ENCODE measurements around the gene CDCA7L.

The CDCA7L gene

DNA sequence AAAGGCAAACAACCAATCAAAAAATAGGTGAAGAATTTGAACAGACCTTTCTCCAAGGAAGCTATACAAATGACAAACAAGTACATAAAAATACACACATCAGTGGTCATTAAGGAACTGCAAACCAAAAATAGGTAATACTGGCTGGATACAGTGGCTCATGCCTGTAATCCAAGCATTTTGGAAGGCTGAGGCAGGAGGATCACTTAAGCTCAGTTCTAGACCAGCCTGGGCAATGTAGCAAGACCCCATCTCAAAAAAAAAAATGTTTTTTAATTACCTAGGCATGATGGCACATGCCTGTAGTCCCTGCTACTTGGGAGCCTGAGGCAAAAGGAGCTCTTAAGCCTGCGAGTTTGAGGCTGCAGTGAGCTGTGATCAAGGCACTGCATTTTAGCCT, 19.3 kb downstream of the CDCA7L start:
- ChIA-PET CTCF (no interaction called here), POLR2A (no interaction called here)
- no peak for DNase-seq (ENCODE audit: extremely low spot score)
- TF ChIP-seq TARDBP (IDR thresholded peaks at IDR 0.05) (no peak), FOXK2 (IDR thresholded peaks at IDR 0.05) (no peak), CTBP1 (IDR thresholded peaks at IDR 0.05; ENCODE audit: borderline replicate concordance) (no peak), BHLHE40 (IDR thresholded peaks at IDR 0.05; ENCODE audit: borderline replicate concordance) (no peak)

DNA sequence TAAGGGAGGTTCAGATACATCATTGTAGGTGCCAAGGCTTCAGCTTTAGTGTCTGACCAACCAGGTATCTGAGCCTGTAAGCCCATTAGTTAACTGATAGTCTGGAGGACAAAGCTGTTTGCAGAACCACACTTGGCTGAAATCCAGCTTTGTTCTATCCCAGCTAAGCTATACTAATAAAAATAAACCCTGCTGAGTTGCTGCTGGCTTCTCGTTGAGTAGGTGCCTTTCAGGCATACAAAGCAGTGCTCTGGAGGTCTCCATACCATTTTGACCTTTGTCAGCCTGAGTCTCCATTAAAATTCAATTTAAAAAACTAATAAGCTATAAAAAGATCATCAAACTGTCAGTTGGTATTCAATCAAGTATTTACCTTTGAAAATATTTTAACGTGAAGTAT, 22.0 kb downstream of the CDCA7L start:
- ChIA-PET CTCF (interaction anchor here (0.6 to 1.4 kb wide), 3 partner anchors 12 to 159 kb away, joined by 3 to 4 read pairs (median 3); no protein-coding TSS in a partner anchor), POLR2A (interaction anchor here (0.9 kb wide), 1 partner anchor 22 kb away, joined by 3 read pairs; the partner anchor contains the start of gene CDCA7L)
- peak; percentile 73 for DNase-seq (ENCODE audit: extremely low spot score)
- TF ChIP-seq TARDBP (IDR thresholded peaks at IDR 0.05), result no peak
- TF ChIP-seq, protein P1, sequence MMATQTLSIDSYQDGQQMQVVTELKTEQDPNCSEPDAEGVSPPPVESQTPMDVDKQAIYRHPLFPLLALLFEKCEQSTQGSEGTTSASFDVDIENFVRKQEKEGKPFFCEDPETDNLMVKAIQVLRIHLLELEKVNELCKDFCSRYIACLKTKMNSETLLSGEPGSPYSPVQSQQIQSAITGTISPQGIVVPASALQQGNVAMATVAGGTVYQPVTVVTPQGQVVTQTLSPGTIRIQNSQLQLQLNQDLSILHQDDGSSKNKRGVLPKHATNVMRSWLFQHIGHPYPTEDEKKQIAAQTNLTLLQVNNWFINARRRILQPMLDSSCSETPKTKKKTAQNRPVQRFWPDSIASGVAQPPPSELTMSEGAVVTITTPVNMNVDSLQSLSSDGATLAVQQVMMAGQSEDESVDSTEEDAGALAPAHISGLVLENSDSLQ (IDR thresholded peaks at IDR 0.05), result peak; percentile 88
- TF ChIP-seq CTBP1 (IDR thresholded peaks at IDR 0.05; ENCODE audit: borderline replicate concordance), result peak; percentile 82
- no peak for TF ChIP-seq LEF1 (IDR thresholded peaks at IDR 0.05; ENCODE audit: borderline replicate concordance)
- no peak for TF ChIP-seq SUZ12 (IDR thresholded peaks at IDR 0.05)
- no peak for TF ChIP-seq HDGF (IDR thresholded peaks at IDR 0.05; ENCODE audit: borderline replicate concordance)
- no peak for TF ChIP-seq ELF4 (IDR thresholded peaks at IDR 0.05)
- no peak for TF ChIP-seq NFRKB (IDR thresholded peaks at IDR 0.05)
- no peak for TF ChIP-seq BHLHE40 (IDR thresholded peaks at IDR 0.05; ENCODE audit: borderline replicate concordance)
- no peak for TF ChIP-seq L3MBTL2 (conservative IDR thresholded peaks at IDR 0.05)
- no peak for TF ChIP-seq ZNF384 (IDR thresholded peaks at IDR 0.05)
- TF ChIP-seq FOXM1 (IDR thresholded peaks at IDR 0.05; ENCODE audit: borderline replicate concordance), result no peak

DNA sequence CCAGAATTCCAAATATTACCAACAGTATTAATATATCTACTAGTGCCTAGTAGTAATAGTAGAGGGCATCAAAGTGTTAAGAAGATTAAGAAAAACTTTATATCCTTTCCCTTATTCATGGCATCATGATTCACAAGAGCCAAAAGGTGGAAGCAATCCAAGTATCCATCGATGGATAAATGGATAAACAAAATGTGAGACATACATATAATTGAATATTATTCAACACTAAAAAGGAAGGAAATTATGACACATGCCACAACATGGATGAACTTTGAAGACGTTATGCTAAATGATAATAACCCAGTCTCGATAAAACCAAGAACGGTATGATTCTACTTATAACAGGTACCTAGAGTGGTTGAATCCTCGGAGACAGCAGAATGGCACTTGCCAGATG, 23.1 kb downstream of the CDCA7L start:
- DNase-seq (ENCODE audit: extremely low spot score), result no peak
- POLR2A ChIA-PET, result interaction anchor here (0.9 to 2.2 kb wide), 2 partner anchors 22 to 23 kb away, joined by 3 to 9 read pairs; partner anchors contain the start of gene CDCA7L
- TF ChIP-seq HDGF (IDR thresholded peaks at IDR 0.05; ENCODE audit: borderline replicate concordance) (no peak), ARNT (IDR thresholded peaks at IDR 0.05) (no peak), TARDBP (IDR thresholded peaks at IDR 0.05) (no peak), ZNF384 (IDR thresholded peaks at IDR 0.05) (no peak), ELF4 (IDR thresholded peaks at IDR 0.05) (no peak), SP1 (IDR thresholded peaks at IDR 0.05) (no peak), FOXK2 (IDR thresholded peaks at IDR 0.05) (no peak), FOXM1 (IDR thresholded peaks at IDR 0.05; ENCODE audit: borderline replicate concordance) (no peak), FOXA1 (IDR thresholded peaks at IDR 0.05) (no peak), LEF1 (IDR thresholded peaks at IDR 0.05; ENCODE audit: borderline replicate concordance) (no peak), SUZ12 (IDR thresholded peaks at IDR 0.05) (no peak), NFRKB (IDR thresholded peaks at IDR 0.05) (no peak), L3MBTL2 (conservative IDR thresholded peaks at IDR 0.05) (no peak)
- TF ChIP-seq, protein P1 (IDR thresholded peaks at IDR 0.05), result no peak
- CTCF ChIA-PET, result interaction anchor here (1.4 kb wide), 1 partner anchor 20 kb away, joined by 3 read pairs; no protein-coding TSS in a partner anchor

DNA sequence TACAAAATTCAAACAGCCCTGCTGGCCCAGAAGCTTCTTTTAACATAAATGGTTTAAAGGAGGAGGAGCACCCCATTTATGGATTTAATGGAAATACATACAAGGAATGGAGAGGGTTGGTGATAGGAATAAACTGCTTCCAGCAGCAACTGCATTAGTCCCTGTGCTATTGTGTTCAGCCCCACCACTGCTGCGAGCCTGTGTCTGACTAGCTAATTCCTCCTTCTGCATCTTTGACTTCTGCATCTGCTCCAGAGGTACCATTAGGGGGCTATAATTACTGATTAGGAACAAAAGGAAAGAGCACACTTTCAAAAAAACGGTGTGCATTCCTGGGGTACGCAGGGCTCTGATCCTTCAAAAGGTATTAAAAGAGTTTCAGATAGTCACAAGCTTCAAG, 24.8 kb downstream of the CDCA7L start:
- no peak for TF ChIP-seq FOXA1 (IDR thresholded peaks at IDR 0.05)
- TF ChIP-seq FOXM1 (IDR thresholded peaks at IDR 0.05; ENCODE audit: borderline replicate concordance), result no peak
- no peak for TF ChIP-seq L3MBTL2 (conservative IDR thresholded peaks at IDR 0.05)
- TF ChIP-seq, protein P1 (IDR thresholded peaks at IDR 0.05), result no peak
- no peak for TF ChIP-seq ARNT (IDR thresholded peaks at IDR 0.05)
- no peak for TF ChIP-seq TARDBP (IDR thresholded peaks at IDR 0.05)
- TF ChIP-seq ELF4 (IDR thresholded peaks at IDR 0.05), result no peak
- no peak for TF ChIP-seq BHLHE40 (IDR thresholded peaks at IDR 0.05; ENCODE audit: borderline replicate concordance)
- no peak for TF ChIP-seq FOXK2 (IDR thresholded peaks at IDR 0.05)
- no peak for TF ChIP-seq LEF1 (IDR thresholded peaks at IDR 0.05; ENCODE audit: borderline replicate concordance)
- no peak for TF ChIP-seq HDGF (IDR thresholded peaks at IDR 0.05; ENCODE audit: borderline replicate concordance)
- no peak for TF ChIP-seq SP1 (IDR thresholded peaks at IDR 0.05)
- TF ChIP-seq SUZ12 (IDR thresholded peaks at IDR 0.05), result no peak
- TF ChIP-seq NFRKB (IDR thresholded peaks at IDR 0.05), result no peak
- TF ChIP-seq CTBP1 (IDR thresholded peaks at IDR 0.05; ENCODE audit: borderline replicate concordance), result no peak
- ChIA-PET CTCF (interaction anchor here (0.6 kb wide), 1 partner anchor 24 kb away, joined by 3 read pairs; no protein-coding TSS in a partner anchor), POLR2A (interaction anchor here (0.9 to 2.2 kb wide), 2 partner anchors 21 to 24 kb away, joined by 3 to 9 read pairs; partner anchors contain the start of gene CDCA7L)
- no peak for DNase-seq (ENCODE audit: extremely low spot score)

DNA sequence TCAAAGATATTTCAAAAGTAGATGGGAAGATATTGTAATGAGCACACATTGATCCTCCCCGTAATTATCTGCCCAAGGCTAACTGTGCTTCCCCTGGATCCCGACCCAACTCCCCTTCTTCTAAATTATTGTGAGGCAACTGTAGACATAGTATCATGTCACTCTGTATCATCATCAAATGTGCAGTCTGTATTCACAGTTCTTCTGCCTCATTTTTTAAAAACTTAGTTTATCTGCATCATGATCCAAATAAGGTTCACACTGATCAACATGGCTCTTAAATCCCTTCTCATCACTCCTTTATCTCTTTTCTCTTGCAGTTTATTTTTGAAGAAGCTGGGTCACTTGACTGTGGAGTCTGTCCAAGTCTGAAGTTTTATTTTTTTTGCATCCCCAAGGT, 27.5 kb downstream of the CDCA7L start:
- CTCF ChIA-PET, result interaction anchor here (0.5 kb wide), 1 partner anchor 93 kb away, joined by 4 read pairs; no protein-coding TSS in a partner anchor
- DNase-seq (ENCODE audit: extremely low spot score), result no peak
- POLR2A ChIA-PET, result no interaction called here
- no peak for TF ChIP-seq ZNF384 (IDR thresholded peaks at IDR 0.05)
- TF ChIP-seq ELF4 (IDR thresholded peaks at IDR 0.05), result no peak
- TF ChIP-seq HDGF (IDR thresholded peaks at IDR 0.05; ENCODE audit: borderline replicate concordance), result no peak
- TF ChIP-seq BHLHE40 (IDR thresholded peaks at IDR 0.05; ENCODE audit: borderline replicate concordance), result no peak
- no peak for TF ChIP-seq NFRKB (IDR thresholded peaks at IDR 0.05)
- TF ChIP-seq, protein P1 (IDR thresholded peaks at IDR 0.05), result no peak
- TF ChIP-seq SUZ12 (IDR thresholded peaks at IDR 0.05), result no peak

DNA sequence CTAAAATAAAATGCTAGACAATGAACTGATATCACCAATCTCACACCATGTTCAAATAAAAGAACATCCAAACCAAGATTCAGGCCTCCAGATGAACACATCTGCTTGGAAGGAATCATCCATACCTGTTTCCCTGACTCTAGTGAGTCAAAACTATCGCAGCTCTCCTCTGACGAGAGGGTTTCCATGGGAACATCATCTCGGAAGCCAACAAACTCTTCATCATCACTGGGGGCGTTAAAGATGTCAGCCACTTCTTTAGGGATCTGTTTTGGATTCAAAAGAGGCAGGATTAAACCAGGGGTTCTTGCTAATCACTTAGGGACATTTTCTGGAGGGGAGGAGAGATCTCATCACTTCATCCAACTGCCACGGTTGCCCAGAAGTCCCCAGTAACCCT, 29.1 kb downstream of the CDCA7L start:
- ChIA-PET POLR2A (no interaction called here), CTCF (no interaction called here)
- no peak for DNase-seq (ENCODE audit: extremely low spot score)
- TF ChIP-seq L3MBTL2 (conservative IDR thresholded peaks at IDR 0.05) (no peak), SUZ12 (IDR thresholded peaks at IDR 0.05) (no peak), SP1 (IDR thresholded peaks at IDR 0.05) (no peak), LEF1 (IDR thresholded peaks at IDR 0.05; ENCODE audit: borderline replicate concordance) (no peak), FOXK2 (IDR thresholded peaks at IDR 0.05) (no peak), CTBP1 (IDR thresholded peaks at IDR 0.05; ENCODE audit: borderline replicate concordance) (no peak), ARNT (IDR thresholded peaks at IDR 0.05) (no peak), HDGF (IDR thresholded peaks at IDR 0.05; ENCODE audit: borderline replicate concordance) (no peak), NFRKB (IDR thresholded peaks at IDR 0.05) (no peak), ELF4 (IDR thresholded peaks at IDR 0.05) (no peak), FOXM1 (IDR thresholded peaks at IDR 0.05; ENCODE audit: borderline replicate concordance) (no peak)
- TF ChIP-seq, protein P1 (IDR thresholded peaks at IDR 0.05), result no peak

All from HEK293T (cell line).